Measurements from ENCODE around the gene NUDT21.
"Not testable (repeated sequence)": the region's sequence is repeated elsewhere in the genome, so short reads cannot be mapped to it uniquely, and the experiment has no call there.

Gene NUDT21

GRCh38 chr16:56380778-56381485 lies 70.2 kb downstream of the NUDT21 start:
- not testable (repeated sequence) for DNase-seq (ENCODE audit: low read depth in 2 of 2, low spot score in 1 of 2)

All from stimulated activated CD8-positive, alpha-beta memory T cell treated with anti-CD3 and anti-CD28 coated beads, Interleukin-4, amount 100 ng/mL, for 1 hour (primary cell).